Measurements from ENCODE around the gene SMAD6. TPM values are rescaled to one million over a fixed set of nuclear protein-coding genes. Genes with fewer than 3 reads are reported as not detected.
A peak's percentile ranks its signal among the peaks of the same experiment; 100 is the strongest.

SMAD6 gene
- total and polyA plus RNA-seq, 9 of the 15 experiments (the other 6 are each of a cell fraction or from before 2014, with no cell fraction given): 0.10 to 15.5 (median 3.7) TPM

DNA sequence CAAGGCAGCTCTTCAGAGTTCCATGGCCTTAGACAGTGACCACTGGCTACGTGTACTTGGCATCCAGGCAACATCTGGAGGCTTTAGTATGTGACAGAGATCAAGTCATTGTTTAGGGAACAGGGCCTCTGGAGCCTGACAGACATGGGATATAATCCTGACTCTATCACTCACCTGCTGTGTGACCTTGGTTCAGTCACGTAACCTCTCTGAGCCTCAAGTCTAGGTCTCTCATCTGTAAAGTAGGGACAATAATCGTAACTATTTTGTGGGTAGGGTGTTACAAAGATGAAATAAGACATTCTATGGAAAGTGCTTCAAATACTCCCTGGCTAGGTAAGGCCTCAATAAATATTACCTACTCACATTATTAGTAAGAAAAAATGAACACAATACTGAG is 114.2 kb downstream of the SMAD6 start:
- intact Hi-C loops (cut with micrococcal nuclease): no loop called here
- no peaks in the 10 kb centered on the region for H3K36me3 ChIP-seq (ENCODE audit: control insufficient read depth, insufficient read depth, low read length)
- no peak overlapping the region for H2AFZ ChIP-seq (ENCODE audit: low read depth, low read length)
- H3K4me2 ChIP-seq (ENCODE audit: insufficient read depth, low read length): no peak overlapping the region
- no peaks in the 10 kb centered on the region for H3K9me1 ChIP-seq (ENCODE audit: control insufficient read depth, insufficient read depth, low read length)
- in situ Hi-C loops (cut with MboI): no loop called here
- H3K9me3 ChIP-seq (replicated peaks; ENCODE audit: control insufficient read depth, insufficient read depth, low read depth, low read length): 0 out of 2 replicates have a peak, but pooled peaks cover 1% of the 10 kb centered on the region
- BruUV-seq (replicated peaks): no TSS peak
- ATAC-seq (no peak), DNase-seq (ENCODE audit: extremely low read depth in 1 of 4, low spot score in 3 of 4) (no peak), FAIRE-seq (no peak)
- ChIA-PET POLR2A (interaction anchor here (1.6 kb wide), 1 partner anchor 9 kb away, joined by 6 read pairs; no protein-coding TSS in a partner anchor), CTCF (ENCODE audit: low intra/inter-chr PET ratio) (no interaction called here)
- H3K27me3 ChIP-seq (ENCODE audit: control insufficient read depth in 2 of 2, insufficient read depth in 2 of 2, low read length in 2 of 2): peaks cover 3 to 13% of the 10 kb centered on the region in 2 experiments; a peak in 2 of 5 replicates
- no peak overlapping the region for H3K9ac ChIP-seq (ENCODE audit: insufficient read depth in 1 of 2, low read depth in 2 of 2, low read length in 2 of 2)
- H4K20me1 ChIP-seq (replicated peaks; ENCODE audit: control insufficient read depth, insufficient read depth, low read length): no peaks in the 10 kb centered on the region; the same call in 1 of the 2 replicates
- no peak overlapping the region for H3K27ac ChIP-seq (ENCODE audit: extremely low read depth, low read depth, low read length)
- no peaks in the 10 kb centered on the region for H3K79me2 ChIP-seq (ENCODE audit: control insufficient read depth, insufficient read depth, low read length)
- H3K4me1 ChIP-seq (replicated peaks in 1 of 2; ENCODE audit: control insufficient read depth in 2 of 2, insufficient read depth in 2 of 2, low read length in 2 of 2): no peaks in the 10 kb centered on the region
- no peak overlapping the region for H3K4me3 ChIP-seq
- 39% methylated on average over 3 of the region's 3 CpGs for WGBS (ENCODE audit: insufficient coverage, low coverage, missing lambda C conversion rate)
- TF ChIP-seq RBM25 (IDR thresholded peaks at IDR 0.05; ENCODE audit: low read depth, low read length, severe bottlenecking): peak; percentile 74
- TF ChIP-seq HEY1 (CRISPR knock-in tag; IDR thresholded peaks at IDR 0.05; ENCODE audit: borderline replicate concordance): no peak
- 0 out of 4 replicates have a peak, but pooled peaks of 1 of the 2 experiments have one; percentile 19 for TF ChIP-seq KDM1A (IDR thresholded peaks at IDR 0.05)
- no peak for TF ChIP-seq SMAD4 (CRISPR knock-in tag; conservative IDR thresholded peaks at IDR 0.05)
- TF ChIP-seq ZFP36 (IDR thresholded peaks at IDR 0.05; ENCODE audit: low read depth, low read length, partially characterized antibody): peak; percentile 72
- TF ChIP-seq, protein P1, sequence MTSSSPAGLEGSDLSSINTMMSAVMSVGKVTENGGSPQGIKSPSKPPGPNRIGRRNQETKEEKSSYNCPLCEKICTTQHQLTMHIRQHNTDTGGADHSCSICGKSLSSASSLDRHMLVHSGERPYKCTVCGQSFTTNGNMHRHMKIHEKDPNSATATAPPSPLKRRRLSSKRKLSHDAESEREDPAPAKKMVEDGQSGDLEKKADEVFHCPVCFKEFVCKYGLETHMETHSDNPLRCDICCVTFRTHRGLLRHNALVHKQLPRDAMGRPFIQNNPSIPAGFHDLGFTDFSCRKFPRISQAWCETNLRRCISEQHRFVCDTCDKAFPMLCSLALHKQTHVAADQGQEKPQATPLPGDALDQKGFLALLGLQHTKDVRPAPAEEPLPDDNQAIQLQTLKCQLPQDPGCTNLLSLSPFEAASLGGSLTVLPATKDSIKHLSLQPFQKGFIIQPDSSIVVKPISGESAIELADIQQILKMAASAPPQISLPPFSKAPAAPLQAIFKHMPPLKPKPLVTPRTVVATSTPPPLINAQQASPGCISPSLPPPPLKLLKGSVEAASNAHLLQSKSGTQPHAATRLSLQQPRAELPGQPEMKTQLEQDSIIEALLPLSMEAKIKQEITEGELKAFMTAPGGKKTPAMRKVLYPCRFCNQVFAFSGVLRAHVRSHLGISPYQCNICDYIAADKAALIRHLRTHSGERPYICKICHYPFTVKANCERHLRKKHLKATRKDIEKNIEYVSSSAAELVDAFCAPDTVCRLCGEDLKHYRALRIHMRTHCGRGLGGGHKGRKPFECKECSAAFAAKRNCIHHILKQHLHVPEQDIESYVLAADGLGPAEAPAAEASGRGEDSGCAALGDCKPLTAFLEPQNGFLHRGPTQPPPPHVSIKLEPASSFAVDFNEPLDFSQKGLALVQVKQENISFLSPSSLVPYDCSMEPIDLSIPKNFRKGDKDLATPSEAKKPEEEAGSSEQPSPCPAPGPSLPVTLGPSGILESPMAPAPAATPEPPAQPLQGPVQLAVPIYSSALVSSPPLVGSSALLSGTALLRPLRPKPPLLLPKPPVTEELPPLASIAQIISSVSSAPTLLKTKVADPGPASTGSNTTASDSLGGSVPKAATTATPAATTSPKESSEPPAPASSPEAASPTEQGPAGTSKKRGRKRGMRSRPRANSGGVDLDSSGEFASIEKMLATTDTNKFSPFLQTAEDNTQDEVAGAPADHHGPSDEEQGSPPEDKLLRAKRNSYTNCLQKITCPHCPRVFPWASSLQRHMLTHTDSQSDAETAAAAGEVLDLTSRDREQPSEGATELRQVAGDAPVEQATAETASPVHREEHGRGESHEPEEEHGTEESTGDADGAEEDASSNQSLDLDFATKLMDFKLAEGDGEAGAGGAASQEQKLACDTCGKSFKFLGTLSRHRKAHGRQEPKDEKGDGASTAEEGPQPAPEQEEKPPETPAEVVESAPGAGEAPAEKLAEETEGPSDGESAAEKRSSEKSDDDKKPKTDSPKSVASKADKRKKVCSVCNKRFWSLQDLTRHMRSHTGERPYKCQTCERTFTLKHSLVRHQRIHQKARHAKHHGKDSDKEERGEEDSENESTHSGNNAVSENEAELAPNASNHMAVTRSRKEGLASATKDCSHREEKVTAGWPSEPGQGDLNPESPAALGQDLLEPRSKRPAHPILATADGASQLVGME (CRISPR knock-in tag; IDR thresholded peaks at IDR 0.05): no peak
- TF ChIP-seq, protein P2, sequence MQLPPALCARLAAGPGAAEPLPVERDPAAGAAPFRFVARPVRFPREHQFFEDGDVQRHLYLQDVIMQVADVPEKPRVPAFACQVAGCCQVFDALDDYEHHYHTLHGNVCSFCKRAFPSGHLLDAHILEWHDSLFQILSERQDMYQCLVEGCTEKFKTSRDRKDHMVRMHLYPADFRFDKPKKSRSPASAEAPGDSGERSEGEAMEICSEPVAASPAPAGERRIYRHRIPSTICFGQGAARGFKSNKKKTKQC (CRISPR knock-in tag; IDR thresholded peaks at IDR 0.05): no peak
- TF ChIP-seq DNMT1 (IDR thresholded peaks at IDR 0.05): no peak
- TF ChIP-seq NR3C1 (CRISPR knock-in tag; IDR thresholded peaks at IDR 0.05): no peak
- TF ChIP-seq POU5F1 (IDR thresholded peaks at IDR 0.05; ENCODE audit: borderline replicate concordance, low read depth, low read length, partially characterized antibody): no peak
- no peak for TF ChIP-seq CREM (IDR thresholded peaks at IDR 0.05; ENCODE audit: low read depth)
- TF ChIP-seq PHB (CRISPR knock-in tag; IDR thresholded peaks at IDR 0.05): no peak
- TF ChIP-seq MTA2 (IDR thresholded peaks at IDR 0.05; ENCODE audit: low read depth): no peak
- TF ChIP-seq ZNF408 (CRISPR knock-in tag; IDR thresholded peaks at IDR 0.05; ENCODE audit: low read depth): no peak
- TF ChIP-seq, protein P3, sequence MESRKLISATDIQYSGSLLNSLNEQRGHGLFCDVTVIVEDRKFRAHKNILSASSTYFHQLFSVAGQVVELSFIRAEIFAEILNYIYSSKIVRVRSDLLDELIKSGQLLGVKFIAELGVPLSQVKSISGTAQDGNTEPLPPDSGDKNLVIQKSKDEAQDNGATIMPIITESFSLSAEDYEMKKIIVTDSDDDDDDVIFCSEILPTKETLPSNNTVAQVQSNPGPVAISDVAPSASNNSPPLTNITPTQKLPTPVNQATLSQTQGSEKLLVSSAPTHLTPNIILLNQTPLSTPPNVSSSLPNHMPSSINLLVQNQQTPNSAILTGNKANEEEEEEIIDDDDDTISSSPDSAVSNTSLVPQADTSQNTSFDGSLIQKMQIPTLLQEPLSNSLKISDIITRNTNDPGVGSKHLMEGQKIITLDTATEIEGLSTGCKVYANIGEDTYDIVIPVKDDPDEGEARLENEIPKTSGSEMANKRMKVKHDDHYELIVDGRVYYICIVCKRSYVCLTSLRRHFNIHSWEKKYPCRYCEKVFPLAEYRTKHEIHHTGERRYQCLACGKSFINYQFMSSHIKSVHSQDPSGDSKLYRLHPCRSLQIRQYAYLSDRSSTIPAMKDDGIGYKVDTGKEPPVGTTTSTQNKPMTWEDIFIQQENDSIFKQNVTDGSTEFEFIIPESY (CRISPR knock-in tag; IDR thresholded peaks at IDR 0.05): no peak

Measured in K562 (cell line).